GM12878 (cell line): ENCODE data around the gene YTHDF1. TPM values are rescaled to one million over a fixed set of nuclear protein-coding genes. Genes with fewer than 3 reads are reported as not detected.

ENCODE experiments used
- ATAC-seq: fragments of 200-7000 bp; cut with Tn5 transposase; 3 replicates; pipeline ENCODE4 v1.9.1; 2020; ENCODE audit warnings: mild to moderate bottlenecking, moderate library complexity
- BruUV-seq: library from RNA; stranded (reverse); fragments of 400-500 nt; replicated peaks from 2 replicates; lab custom pipeline; 2021; lab: Mats Ljungman, UMichigan
- CTCF ChIA-PET: fragments of 300-600 bp; sonication (Branson Sonifier 250); formaldehyde crosslinking; extraction: SDS; loops from one replicate; lab custom pipeline; 2021; ENCODE audit warnings: inconsistent platforms; lab: Yijun Ruan, JAX
- POLR2A ChIA-PET: fragments of 350-600 bp; formaldehyde crosslinking; extraction: SDS; loops from one replicate; lab custom pipeline; 2021; ENCODE audit warnings: inconsistent platforms; lab: Charles Lee
- RAD21 ChIA-PET: fragments of 300-600 bp; sonication (Branson Sonifier 250); formaldehyde crosslinking; loops from one replicate; lab custom pipeline; 2023; ENCODE audit warnings: antibody characterized with exemption; ENCODE audit not compliant: unreplicated experiment; lab: Charles Lee
- SMC1A ChIA-PET: fragments of 300-600 bp; sonication (Branson Sonifier 250); formaldehyde crosslinking; loops from one replicate; lab custom pipeline; 2023; ENCODE audit not compliant: unreplicated experiment, uncharacterized antibody; lab: Charles Lee
- DNase-seq: peaks from one replicate; pipeline ENCODE4 v3.0.0-alpha.2; 2011; ENCODE audit warnings: low read depth, low spot score
- FAIRE-seq: peaks from 3 replicates; lab custom pipeline; 2011; peaks lifted over from hg19 to GRCh38; lab: Jason Lieb, UNC
- H2AFZ ChIP-seq: 2 replicates; pipeline ENCODE4 v1.6.0; 2011; ENCODE audit warnings: low read depth, low read length, control low read depth; ENCODE audit not compliant: control insufficient read depth
- H3K27ac ChIP-seq: 2 replicates; pipeline ENCODE4 v1.5.1; 2011; ENCODE audit warnings: control low read depth; ENCODE audit not compliant: control insufficient read depth, insufficient read depth
- H3K27me3 ChIP-seq, 2 experiments: replicated peaks in 1 of 2; 2 replicates each; pipeline versions ENCODE4 v1.6.0 to v1.6.1; 2011; ENCODE audit warnings: low read length in 1 of 2; ENCODE audit not compliant: control insufficient read depth in 2 of 2, insufficient read depth in 2 of 2
- H3K36me3 ChIP-seq, 2 experiments: 2 replicates each; pipeline ENCODE4 v1.5.1; 2011; ENCODE audit warnings: low read length in 1 of 2; ENCODE audit not compliant: control insufficient read depth in 2 of 2, insufficient read depth in 2 of 2
- H3K4me1 ChIP-seq: 2 replicates; pipeline ENCODE4 v1.6.1; 2011; ENCODE audit warnings: mild to moderate bottlenecking, low read length, moderate library complexity, mixed read lengths; ENCODE audit not compliant: control insufficient read depth, insufficient read depth
- H3K4me2 ChIP-seq: 2 replicates; pipeline ENCODE4 v1.6.0; 2011; ENCODE audit warnings: control low read depth; ENCODE audit not compliant: control insufficient read depth, insufficient read depth
- H3K4me3 ChIP-seq: fragments of 200-600 bp; sonication (generic); 2 replicates; pipeline ENCODE4 v1.5.1; 2016
- H3K79me2 ChIP-seq: 2 replicates; pipeline ENCODE4 v1.6.0; 2011; ENCODE audit warnings: low read length; ENCODE audit not compliant: control insufficient read depth, insufficient read depth
- H3K9ac ChIP-seq: 2 replicates; pipeline ENCODE4 v1.8.0; 2011; ENCODE audit warnings: low read length, control low read depth, mixed read lengths; ENCODE audit not compliant: control insufficient read depth, insufficient read depth
- H3K9me3 ChIP-seq: replicated peaks from 3 replicates; pipeline ENCODE4 v1.5.1; 2011; ENCODE audit warnings: mild to moderate bottlenecking, low read length; ENCODE audit not compliant: control insufficient read depth, insufficient read depth
- H4K20me1 ChIP-seq: 2 replicates; pipeline ENCODE4 v1.6.0; 2011; ENCODE audit not compliant: control insufficient read depth, insufficient read depth
- BCL3 ChIP-seq: IDR thresholded peaks from 2 replicates; pipeline ENCODE4 v1.6.1; 2011; ENCODE audit warnings: borderline replicate concordance, low read depth, mild to moderate bottlenecking, moderate library complexity, low read length; ENCODE audit not compliant: insufficient read depth, poor library complexity, severe bottlenecking
- BHLHE40 ChIP-seq, 2 experiments: fragments of 450-650 bp in 1 of 2; IDR thresholded peaks; 2 replicates each; pipeline ENCODE4 v1.6.1; 2011 to 2017; ENCODE audit warnings: low read depth in 2 of 2, borderline replicate concordance in 1 of 2, improper control_type of control experiment in 1 of 2, low read length in 1 of 2, mild to moderate bottlenecking in 1 of 2
- IRF5 ChIP-seq: fragments of 450-650 bp; IDR thresholded peaks from 2 replicates; pipeline ENCODE4 v1.6.1; 2017; ENCODE audit warnings: borderline replicate concordance
- TARDBP ChIP-seq: IDR thresholded peaks from 2 replicates; pipeline ENCODE4 v1.6.1; 2016; ENCODE audit warnings: borderline replicate concordance
- TCF12 ChIP-seq: IDR thresholded peaks from 2 replicates; pipeline ENCODE4 v1.6.1; 2011; ENCODE audit warnings: low read depth, mild to moderate bottlenecking, low read length
- WGBS: methylation state at CpG from one replicate; pipeline ENCODE4 v1.1.6; 2016; ENCODE audit warnings: low lambda C conversion rate; ENCODE audit not compliant: insufficient replicate concordance, insufficient coverage; ENCODE audit errors: missing lambda C conversion rate; 5-methylcytosine and 5-hydroxymethylcytosine counted together
- in situ Hi-C: fragments of 300-500 bp; cut with MboI; formaldehyde crosslinking; loops from 9 replicates; pipeline ENCODE4 v1.14.3; 2018; ENCODE audit warnings: mixed read lengths
- intact Hi-C: fragments of 100-400 bp; cut with micrococcal nuclease; formaldehyde crosslinking; loops from one replicate; pipeline ENCODE4 v1.14.2; 2022; ENCODE audit not compliant: unreplicated experiment
- polyA plus RNA-seq, 11 experiments: library from polyadenylated mRNA; depleted of rRNA in 4 of 11; unstranded in 6 of 11; stranded (reverse) in 5 of 11; fragments of >200 nt; fragmentation: Nextera tagmentation in 4 of 11; fragmentation: Illumina TruSeq in 1 of 11; extraction: Ambion mirVana in 4 of 11; extraction: Trizol in 1 of 11; gene quantifications; 1 replicate in 1 of 11; 2 replicates in 10 of 11; pipeline versions ENCODE4 v1.2.1 to v1.2.3, GENCODE V29; 2011 to 2016; ENCODE audit warnings: inconsistent platforms in 2 of 11, missing spikeins in 2 of 11, low read depth in 1 of 11
- total RNA-seq, 4 experiments: library from RNA; depleted of rRNA in 3 of 4; stranded (reverse); fragments of >200 nt in 3 of 4; fragmentation: Illumina TruSeq in 1 of 4; extraction: Trizol in 1 of 4; gene quantifications; 2 replicates each; pipeline versions ENCODE4 v1.2.1 to v1.2.3, GENCODE V29; 2013 to 2021
- TF ChIP-seq, protein P1 (sequence below): IDR thresholded peaks from 2 replicates; pipeline ENCODE4 v1.6.1; 2012; ENCODE audit warnings: mild to moderate bottlenecking, low read depth, low read length

The YTHDF1 gene
- total and polyA plus RNA-seq, 10 of the 15 experiments (the other 5 are each of a cell fraction or from before 2014, with no cell fraction given): 4.6 to 37.8 (median 20.5) TPM

DNA sequence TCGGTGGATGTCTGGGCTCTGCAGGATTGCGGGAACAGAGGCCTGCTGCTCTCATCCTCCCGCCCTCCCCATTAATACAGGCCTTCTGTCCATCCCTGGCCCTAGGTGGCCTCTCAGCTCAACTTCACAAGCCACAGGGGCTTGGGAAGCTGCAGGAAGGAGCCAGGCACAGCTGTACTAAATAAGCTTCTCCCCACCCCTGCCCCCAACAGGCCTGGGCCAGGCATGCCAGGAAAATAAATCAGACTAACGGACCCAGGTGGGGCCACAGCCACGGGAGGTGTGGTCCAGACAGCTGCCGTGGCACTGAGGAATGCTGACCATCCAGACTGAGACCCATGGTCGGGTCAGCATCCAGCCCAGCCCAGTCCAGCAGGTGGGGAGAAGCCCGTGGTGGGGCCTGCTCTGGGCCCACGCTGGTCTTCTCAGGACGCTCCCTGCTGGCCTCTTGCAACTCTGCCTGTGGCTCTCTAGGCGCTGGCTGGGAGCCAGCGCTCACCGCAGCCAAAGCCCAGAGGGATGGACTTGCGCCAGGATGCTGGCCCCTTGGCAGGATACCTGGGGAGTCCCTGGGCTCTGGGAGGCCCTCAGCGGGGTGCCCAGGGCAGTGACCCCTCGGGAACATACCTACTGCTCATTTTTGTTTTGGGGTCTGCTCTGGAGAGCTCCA lies 8.6 kb upstream of the YTHDF1 start:
- TF ChIP-seq IRF5 (no peak), BHLHE40 (IDR thresholded peaks at IDR 0.05; ENCODE audit: borderline replicate concordance in 1 of 2, low read depth in 2 of 2, low read length in 1 of 2) (no peak), TCF12 (no peak), TARDBP (no peak), BCL3 (no peak)
- TF ChIP-seq, protein P1, sequence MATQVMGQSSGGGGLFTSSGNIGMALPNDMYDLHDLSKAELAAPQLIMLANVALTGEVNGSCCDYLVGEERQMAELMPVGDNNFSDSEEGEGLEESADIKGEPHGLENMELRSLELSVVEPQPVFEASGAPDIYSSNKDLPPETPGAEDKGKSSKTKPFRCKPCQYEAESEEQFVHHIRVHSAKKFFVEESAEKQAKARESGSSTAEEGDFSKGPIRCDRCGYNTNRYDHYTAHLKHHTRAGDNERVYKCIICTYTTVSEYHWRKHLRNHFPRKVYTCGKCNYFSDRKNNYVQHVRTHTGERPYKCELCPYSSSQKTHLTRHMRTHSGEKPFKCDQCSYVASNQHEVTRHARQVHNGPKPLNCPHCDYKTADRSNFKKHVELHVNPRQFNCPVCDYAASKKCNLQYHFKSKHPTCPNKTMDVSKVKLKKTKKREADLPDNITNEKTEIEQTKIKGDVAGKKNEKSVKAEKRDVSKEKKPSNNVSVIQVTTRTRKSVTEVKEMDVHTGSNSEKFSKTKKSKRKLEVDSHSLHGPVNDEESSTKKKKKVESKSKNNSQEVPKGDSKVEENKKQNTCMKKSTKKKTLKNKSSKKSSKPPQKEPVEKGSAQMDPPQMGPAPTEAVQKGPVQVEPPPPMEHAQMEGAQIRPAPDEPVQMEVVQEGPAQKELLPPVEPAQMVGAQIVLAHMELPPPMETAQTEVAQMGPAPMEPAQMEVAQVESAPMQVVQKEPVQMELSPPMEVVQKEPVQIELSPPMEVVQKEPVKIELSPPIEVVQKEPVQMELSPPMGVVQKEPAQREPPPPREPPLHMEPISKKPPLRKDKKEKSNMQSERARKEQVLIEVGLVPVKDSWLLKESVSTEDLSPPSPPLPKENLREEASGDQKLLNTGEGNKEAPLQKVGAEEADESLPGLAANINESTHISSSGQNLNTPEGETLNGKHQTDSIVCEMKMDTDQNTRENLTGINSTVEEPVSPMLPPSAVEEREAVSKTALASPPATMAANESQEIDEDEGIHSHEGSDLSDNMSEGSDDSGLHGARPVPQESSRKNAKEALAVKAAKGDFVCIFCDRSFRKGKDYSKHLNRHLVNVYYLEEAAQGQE: no peak
- TF ChIP-seq, all 136 proteins: peak for 0
- no TSS peak for BruUV-seq
- Histone ChIP-seq H3K4me2 (no peak overlapping the region), H3K9me3 (no peaks in the 10 kb centered on the region), H3K36me3 (no peaks in the 10 kb centered on the region), H3K4me3 (no peak overlapping the region), H3K27ac (no peak overlapping the region), H2AFZ (no peak overlapping the region), H3K27me3 (peaks cover 0 to 7% of the 10 kb centered on the region in 2 experiments; a peak in 3 of 4 replicates), H4K20me1 (no peaks in the 10 kb centered on the region; the same call in 1 of the 2 replicates), H3K4me1 (no peaks in the 10 kb centered on the region), H3K9ac (no peak overlapping the region), H3K79me2 (no peaks in the 10 kb centered on the region)
- CTCF ChIA-PET: interaction anchor here (0.6 to 3.0 kb wide), 22 partner anchors 8 to 160 kb away, joined by 3 to 19 read pairs (median 7); partner anchors contain the start of gene COL20A1
- RAD21 ChIA-PET: interaction anchor here (1.0 to 1.7 kb wide), 3 partner anchors 22 to 166 kb away, joined by 3 to 5 read pairs (median 3); no protein-coding TSS in a partner anchor
- in situ Hi-C loops: no loop called here
- WGBS: 15% methylated on average over 16 of the region's 16 CpGs
- no peak for FAIRE-seq
- no peak for DNase-seq
- POLR2A ChIA-PET: interaction anchor here (0.9 kb wide), 1 partner anchor 270 kb away, joined by 3 read pairs; no protein-coding TSS in a partner anchor
- no peak for ATAC-seq
- intact Hi-C loops: loop anchor here (5.0 kb wide), 1 partner anchor 48 kb away; the partner anchor contains the start of gene ARFGAP1
- SMC1A ChIA-PET: interaction anchor here (0.8 to 1.5 kb wide), 3 partner anchors 9 to 157 kb away, joined by 3 to 4 read pairs (median 3); no protein-coding TSS in a partner anchor
